Sigmoid colon (tissue), 3 donors: ENCODE data around the gene PCDHGB5.

Source experiments
- CTCF ChIP-seq, 4 experiments: fragments of 450-650 bp in 3 of 4; fragments of 200-600 bp in 1 of 4; IDR thresholded peaks; one replicate each; pipeline ENCODE4 v1.5.1; 2016 to 2019; ENCODE audit warnings: antibody characterized with exemption in 4 of 4, mild to moderate bottlenecking in 3 of 4, moderate library complexity in 2 of 4
- POLR2A ChIP-seq, 2 donors: fragments of 450-650 bp; IDR thresholded peaks; one replicate each; pipeline ENCODE4 v1.6.1; 2016; ENCODE audit warnings: antibody characterized with exemption in 2 of 2, mild to moderate bottlenecking in 2 of 2, moderate library complexity in 2 of 2

GRCh38 chr5:141354900-141355469 is 42.8 kb upstream of the PCDHGB5 start, which contains the start of gene PCDHGA4:
- TF ChIP-seq POLR2A (IDR thresholded peaks at IDR 0.05) (no peak), CTCF (IDR thresholded peaks at IDR 0.05) (peak in 2 of 4 experiments; percentile 11 to 39)
